Lower lobe of right lung (tissue), 2 donors: ENCODE data around the gene CDC20. TPM values are rescaled to one million over a fixed set of nuclear protein-coding genes. Genes with fewer than 3 reads are reported as not detected.

Experiments used
- ATAC-seq, 2 donors: fragments of 200-7000 bp; cut with Tn5 transposase; one replicate each; pipeline ENCODE4 v1.9.1; 2020 to 2022; ENCODE audit warnings: mild to moderate bottlenecking in 2 of 2, moderate library complexity in 2 of 2
- DNase-seq: peaks from one replicate; pipeline ENCODE4 v3.0.0-alpha.2; 2020
- H3K27ac ChIP-seq: fragments of 200-600 bp; one replicate; pipeline ENCODE4 v1.8.0; 2022
- H3K27me3 ChIP-seq: fragments of 200-600 bp; one replicate; pipeline ENCODE4 v1.8.0; 2022; ENCODE audit warnings: low read depth
- H3K36me3 ChIP-seq: fragments of 200-600 bp; one replicate; pipeline ENCODE4 v1.8.0; 2022; ENCODE audit warnings: mild to moderate bottlenecking
- H3K4me1 ChIP-seq: fragments of 200-600 bp; one replicate; pipeline ENCODE4 v1.8.0; 2022
- H3K4me3 ChIP-seq: fragments of 200-600 bp; one replicate; pipeline ENCODE4 v1.8.0; 2022; ENCODE audit warnings: mild to moderate bottlenecking
- H3K9me3 ChIP-seq: fragments of 200-600 bp; one replicate; pipeline ENCODE4 v1.8.0; 2022
- intact Hi-C: fragments of 100-400 bp; cut with DNase I; formaldehyde crosslinking; loops from one replicate; pipeline ENCODE4 v1.11.0; 2022
- long read RNA-seq: library from polyadenylated mRNA; unstranded; transcript quantifications from one replicate; pipeline ENCODE4 v2.0.0, GENCODE V29; 2021
- total RNA-seq: library from RNA; stranded (reverse); fragmentation: NEBNext Ultra II Directional; extraction: Animal tissue kit (Norgen Biotek cat#: 25700); gene quantifications from one replicate; pipeline ENCODE4 v1.2.1, GENCODE V29; 2021
- TF ChIP-seq, protein P1 (sequence below): fragments of 200-600 bp; IDR thresholded peaks from one replicate; pipeline ENCODE4 v1.8.0; 2022; ENCODE audit warnings: antibody characterized with exemption, mild to moderate bottlenecking
- donor health status: DM: no; HTN: yes; CAD: no; lungs with severe emphysema.

CDC20 gene
- 2.4 TPM for total RNA-seq
- long read RNA-seq, transcript CDC20-201 (11 exons, 1,675 nt) = major isoform, 5 of 8 reads
- long read RNA-seq, partial matches to known transcripts = 2 of 8 reads
- long read RNA-seq, other reads (novel, unspliced or antisense) = 0 of 8 reads

- H3K27me3 ChIP-seq = no peaks in the 10 kb centered on the region
- no peaks in the 10 kb centered on the region for H3K9me3 ChIP-seq
- peaks cover 35% of the 10 kb centered on the region for H3K36me3 ChIP-seq
- H3K27ac ChIP-seq = peak within 1 kb of the TSS; percentile 97
- intact Hi-C loops = loop anchor here (10.0 kb wide), 1 partner anchor 124 kb away; no protein-coding TSS in a partner anchor
- TF ChIP-seq, protein P1, sequence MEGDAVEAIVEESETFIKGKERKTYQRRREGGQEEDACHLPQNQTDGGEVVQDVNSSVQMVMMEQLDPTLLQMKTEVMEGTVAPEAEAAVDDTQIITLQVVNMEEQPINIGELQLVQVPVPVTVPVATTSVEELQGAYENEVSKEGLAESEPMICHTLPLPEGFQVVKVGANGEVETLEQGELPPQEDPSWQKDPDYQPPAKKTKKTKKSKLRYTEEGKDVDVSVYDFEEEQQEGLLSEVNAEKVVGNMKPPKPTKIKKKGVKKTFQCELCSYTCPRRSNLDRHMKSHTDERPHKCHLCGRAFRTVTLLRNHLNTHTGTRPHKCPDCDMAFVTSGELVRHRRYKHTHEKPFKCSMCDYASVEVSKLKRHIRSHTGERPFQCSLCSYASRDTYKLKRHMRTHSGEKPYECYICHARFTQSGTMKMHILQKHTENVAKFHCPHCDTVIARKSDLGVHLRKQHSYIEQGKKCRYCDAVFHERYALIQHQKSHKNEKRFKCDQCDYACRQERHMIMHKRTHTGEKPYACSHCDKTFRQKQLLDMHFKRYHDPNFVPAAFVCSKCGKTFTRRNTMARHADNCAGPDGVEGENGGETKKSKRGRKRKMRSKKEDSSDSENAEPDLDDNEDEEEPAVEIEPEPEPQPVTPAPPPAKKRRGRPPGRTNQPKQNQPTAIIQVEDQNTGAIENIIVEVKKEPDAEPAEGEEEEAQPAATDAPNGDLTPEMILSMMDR = no peak
- peak within 1 kb of the TSS; percentile 83 for H3K4me3 ChIP-seq
- peaks cover 14% of the 10 kb centered on the region for H3K4me1 ChIP-seq
- peak; percentile 98 to 99 for ATAC-seq
- DNase-seq = peak; percentile 99
These were observed at the start of gene CDC20 for GRCh38 chr1:43358746-43359693. TSS of gene CDC20 (plus strand) at chr1:43358981. CDS start at chr1:43359216, 235 bp downstream.

- TF ChIP-seq, protein P1 = no peak
- peak; percentile 39 for DNase-seq
- no peak overlapping the region for H3K4me3 ChIP-seq
- no peaks in the 10 kb centered on the region for H3K9me3 ChIP-seq
- H3K27ac ChIP-seq = no peak overlapping the region
- no peak for ATAC-seq
- peaks cover 40% of the 10 kb centered on the region for H3K4me1 ChIP-seq
- intact Hi-C loops = no loop called here
- H3K27me3 ChIP-seq = no peaks in the 10 kb centered on the region
- peaks cover 15% of the 10 kb centered on the region for H3K36me3 ChIP-seq
These were observed 49.3 kb upstream of the CDC20 start for GRCh38 chr1:43309405-43310025.

DNA sequence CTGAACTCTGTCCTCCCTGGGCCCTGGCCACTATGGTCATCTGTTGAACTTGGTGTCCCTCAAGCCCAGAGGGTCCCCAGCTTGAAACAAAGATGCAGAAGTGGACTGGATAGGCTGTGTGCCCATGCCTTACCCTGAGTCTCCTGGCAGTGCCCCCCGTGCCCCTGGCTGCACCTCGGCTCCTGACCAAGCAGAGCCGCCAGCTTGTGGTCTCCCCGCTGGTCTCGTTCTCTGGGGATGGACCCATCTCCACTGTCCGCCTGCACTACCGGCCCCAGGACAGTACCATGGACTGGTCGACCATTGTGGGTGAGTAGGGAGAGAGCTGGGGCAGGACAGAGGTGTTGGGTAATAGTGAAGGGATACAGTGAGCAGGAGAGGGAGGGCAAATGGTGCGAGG is 47.3 kb upstream of the CDC20 start:
- no peak for ATAC-seq
- H3K4me3 ChIP-seq = no peak overlapping the region
- H3K4me1 ChIP-seq = peaks cover 22% of the 10 kb centered on the region
- peak; percentile 32 for DNase-seq
- no peak overlapping the region for H3K27ac ChIP-seq
- intact Hi-C loops = no loop called here
- TF ChIP-seq, protein P1 = no peak
- H3K36me3 ChIP-seq = peaks cover 15% of the 10 kb centered on the region
- no peaks in the 10 kb centered on the region for H3K9me3 ChIP-seq
- H3K27me3 ChIP-seq = no peaks in the 10 kb centered on the region

DNA sequence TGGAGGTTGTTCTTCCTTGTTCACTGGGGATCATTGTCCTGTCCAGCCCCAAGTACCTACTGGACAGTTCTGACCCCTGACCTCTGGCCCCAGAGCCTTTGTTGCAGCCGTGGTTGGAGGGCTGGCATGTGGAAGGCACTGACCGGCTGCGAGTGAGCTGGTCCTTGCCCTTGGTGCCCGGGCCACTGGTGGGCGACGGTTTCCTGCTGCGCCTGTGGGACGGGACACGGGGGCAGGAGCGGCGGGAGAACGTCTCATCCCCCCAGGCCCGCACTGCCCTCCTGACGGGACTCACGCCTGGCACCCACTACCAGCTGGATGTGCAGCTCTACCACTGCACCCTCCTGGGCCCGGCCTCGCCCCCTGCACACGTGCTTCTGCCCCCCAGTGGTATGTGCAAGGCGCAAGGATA is 46.6 kb upstream of the CDC20 start:
- DNase-seq (no peak), ATAC-seq (no peak)
- intact Hi-C loops = no loop called here
- Histone ChIP-seq H3K27ac (no peak overlapping the region), H3K27me3 (no peaks in the 10 kb centered on the region), H3K4me3 (no peak overlapping the region), H3K4me1 (peaks cover 15% of the 10 kb centered on the region), H3K9me3 (no peaks in the 10 kb centered on the region), H3K36me3 (peaks cover 8% of the 10 kb centered on the region)
- TF ChIP-seq, protein P1 = no peak

- peak in 1 of 2 donors; percentile 7 for ATAC-seq
- TF ChIP-seq, protein P1 = no peak
- Histone ChIP-seq H3K27me3 (no peaks in the 10 kb centered on the region), H3K4me3 (no peak overlapping the region), H3K9me3 (no peaks in the 10 kb centered on the region), H3K36me3 (peaks cover 7% of the 10 kb centered on the region), H3K4me1 (peaks cover 10% of the 10 kb centered on the region), H3K27ac (no peak overlapping the region)
- no peak for DNase-seq
- intact Hi-C loops = no loop called here
These were observed 45.9 kb upstream of the CDC20 start for GRCh38 chr1:43312663-43313515.
